ENCODE data around the gene KCNH4.

KCNH4 gene

DNA sequence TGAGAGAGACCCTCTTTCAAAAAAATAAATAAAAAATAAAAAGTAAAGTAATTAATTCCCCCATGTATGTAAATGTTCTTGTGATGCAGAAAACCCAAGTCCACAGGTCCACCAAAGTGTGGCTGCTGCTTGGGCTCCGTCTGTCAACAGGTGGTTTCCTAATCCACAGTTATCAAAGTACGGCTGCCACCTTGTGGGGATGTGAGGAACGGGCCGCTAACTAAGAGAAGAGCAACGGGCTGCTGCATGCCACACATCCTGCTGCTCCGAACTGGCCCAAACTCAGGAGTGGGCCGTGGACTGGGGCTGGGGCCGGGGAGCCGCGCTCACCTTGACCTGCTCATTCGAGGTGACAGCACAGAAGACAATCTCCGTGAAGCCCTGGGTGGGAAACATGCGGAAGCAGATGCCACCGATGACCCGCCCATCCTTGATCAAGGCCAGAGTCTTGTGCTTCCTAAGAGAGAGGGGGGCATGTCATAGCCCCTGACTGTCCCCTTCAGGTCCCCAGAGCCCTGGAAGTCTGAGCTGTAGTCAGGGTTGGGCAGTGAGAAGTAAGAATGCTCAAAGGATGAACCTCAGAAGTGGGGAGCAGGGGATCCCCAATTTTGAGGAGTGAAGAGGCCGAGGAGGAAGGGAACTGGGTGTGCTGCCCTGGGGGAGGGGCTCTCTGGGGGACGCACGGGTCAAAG, 64.1 kb downstream of the KCNH4 start:
- peak; percentile 88 for DNase-seq

DNA sequence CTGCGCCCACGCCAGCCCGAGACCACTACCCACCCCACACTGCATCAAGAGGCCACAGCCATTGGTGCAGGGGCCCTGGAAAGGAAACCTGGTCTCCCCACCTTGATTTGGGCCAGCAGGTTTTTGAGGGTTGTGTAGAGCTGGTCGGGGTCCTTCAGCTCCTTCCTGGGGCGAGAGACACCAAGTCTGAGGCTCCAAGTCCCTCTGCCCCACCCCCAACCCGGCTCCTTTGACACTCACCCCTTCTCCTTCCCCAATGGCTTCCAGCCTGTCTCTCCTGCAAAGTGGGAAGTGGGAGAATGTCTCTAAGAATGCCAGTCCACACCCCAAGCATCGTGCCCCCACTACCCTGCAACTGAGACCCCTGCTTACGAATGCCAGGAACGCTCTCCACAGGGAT, 66.8 kb downstream of the KCNH4 start:
- no peak for DNase-seq

DNA sequence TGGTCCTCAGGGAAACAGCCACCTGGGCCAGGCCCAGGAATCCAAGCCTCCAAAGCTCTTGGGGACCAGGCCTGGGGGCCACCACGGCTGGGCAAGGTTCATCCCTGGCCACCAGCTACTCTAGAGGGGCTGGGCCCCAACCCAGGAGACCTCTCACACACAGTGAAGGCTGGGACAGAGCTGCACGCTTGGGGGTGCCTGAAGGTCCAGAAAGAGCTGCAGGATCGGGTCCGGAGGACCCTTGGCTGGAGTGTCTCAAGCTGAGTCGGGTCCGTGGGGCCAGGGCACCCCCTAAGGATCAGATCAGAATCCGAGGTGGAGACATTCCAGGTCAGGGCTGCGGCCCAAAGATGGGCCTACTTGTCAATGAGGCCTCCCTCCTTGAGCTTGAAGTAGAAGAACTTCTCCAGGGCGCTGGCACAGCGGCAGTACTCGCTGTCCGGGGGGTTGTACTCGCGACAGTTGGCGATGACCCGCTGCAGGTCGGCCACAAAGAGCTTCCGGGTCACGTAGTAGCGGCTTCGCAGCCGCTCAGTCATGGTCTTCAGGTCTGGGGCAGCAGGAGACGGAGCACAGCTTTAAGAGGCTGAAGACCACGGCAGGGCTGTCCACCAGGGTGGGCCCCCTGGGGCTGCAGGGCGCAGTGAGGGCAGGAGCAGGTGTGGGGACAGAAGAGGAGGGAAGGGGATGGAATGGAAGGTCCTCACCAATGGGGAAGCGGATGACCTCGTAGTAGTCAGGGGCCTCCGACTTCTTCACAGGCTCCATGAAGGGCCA, 67.5 kb downstream of the KCNH4 start:
- no peak for DNase-seq

DNA sequence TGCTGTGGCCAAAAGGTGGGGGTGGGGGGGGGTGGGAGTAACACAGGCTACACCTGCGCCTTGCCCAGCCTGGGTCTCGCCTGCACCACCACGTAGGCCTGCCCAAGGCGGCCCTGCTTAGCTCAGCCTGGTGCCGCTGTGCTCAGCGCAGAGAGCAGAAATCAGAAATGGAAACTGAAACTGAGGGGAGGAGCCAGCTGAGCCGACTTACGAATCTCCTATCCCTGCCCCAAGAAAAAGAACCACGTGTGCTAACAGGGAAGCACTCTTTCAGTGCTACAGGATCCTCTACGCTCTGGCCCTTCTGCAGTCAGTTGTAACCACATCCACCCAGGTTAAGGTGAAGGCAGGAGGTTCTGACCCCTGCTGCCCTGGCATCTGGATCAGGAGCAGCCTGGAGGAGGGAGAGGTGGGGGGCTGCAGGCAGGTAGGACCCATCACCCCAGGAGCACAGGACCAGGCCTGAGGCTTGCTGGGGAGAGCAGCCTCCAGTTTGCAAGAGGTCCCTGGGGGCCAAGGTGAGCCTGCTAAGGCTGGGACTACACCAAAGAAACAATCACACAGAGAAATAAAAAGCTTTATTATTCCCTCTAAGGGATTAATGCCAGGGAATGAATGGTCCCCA, 68.3 kb downstream of the KCNH4 start, which contains the start of gene DHX58:
Gene DHX58, minus strand, starts transcription at position 163 of the 625 bp plus-strand sequence. CDS start 822 bp downstream, outside the sequence.
- peak; percentile 88 for DNase-seq

DNA sequence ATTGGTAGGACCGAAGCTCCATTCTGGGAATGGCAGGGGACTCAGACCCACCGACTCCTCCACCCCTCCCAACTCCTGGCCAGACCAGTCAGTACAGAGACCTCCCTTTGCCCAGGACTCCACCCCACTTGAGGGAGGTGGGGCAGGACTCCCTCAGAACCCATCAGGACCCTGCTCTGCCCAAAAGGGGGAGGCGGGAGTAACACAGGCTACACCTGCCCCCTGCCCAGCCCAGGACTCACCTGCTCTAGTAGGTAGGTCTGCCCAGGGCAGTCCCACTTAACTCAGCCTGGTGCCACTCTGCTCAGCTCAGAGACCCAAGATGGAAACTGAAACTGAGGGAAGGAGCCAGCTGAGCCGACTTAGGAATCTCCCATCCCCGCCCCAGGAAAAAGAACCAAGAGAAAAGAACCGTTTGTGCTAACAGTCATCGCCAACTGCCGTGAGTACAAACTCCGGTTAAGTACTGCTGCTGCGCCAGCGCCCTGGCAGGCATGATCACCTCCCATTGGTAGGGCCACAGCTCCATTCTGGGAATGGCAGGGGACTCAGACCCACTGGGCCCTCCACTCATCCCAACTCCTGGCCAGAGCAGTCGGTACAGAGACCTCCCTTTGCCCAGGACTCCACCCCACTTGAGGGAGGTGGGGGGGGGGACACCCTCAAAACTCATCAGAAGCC, 68.9 kb downstream of the KCNH4 start:
- peak; percentile 29 for DNase-seq

DNA sequence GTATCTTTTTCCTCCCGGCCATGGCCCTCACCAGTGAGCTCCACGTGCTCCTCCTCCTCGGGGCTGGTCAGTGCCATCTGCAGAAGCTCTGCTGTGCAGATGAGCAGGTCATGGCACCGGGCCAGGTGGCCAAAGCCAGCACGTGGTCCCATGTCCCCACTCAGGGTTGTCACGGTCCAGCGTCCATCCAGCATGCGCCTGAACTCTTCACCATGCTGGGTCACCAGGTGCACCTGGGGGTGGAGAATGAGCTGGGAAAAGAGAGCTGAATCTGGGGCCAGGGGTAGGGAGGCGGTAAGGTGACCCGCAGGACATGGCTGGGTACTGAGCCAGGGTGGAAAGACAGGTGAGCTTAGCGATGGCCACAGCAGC, 69.7 kb downstream of the KCNH4 start:
- no peak for DNase-seq

DNA sequence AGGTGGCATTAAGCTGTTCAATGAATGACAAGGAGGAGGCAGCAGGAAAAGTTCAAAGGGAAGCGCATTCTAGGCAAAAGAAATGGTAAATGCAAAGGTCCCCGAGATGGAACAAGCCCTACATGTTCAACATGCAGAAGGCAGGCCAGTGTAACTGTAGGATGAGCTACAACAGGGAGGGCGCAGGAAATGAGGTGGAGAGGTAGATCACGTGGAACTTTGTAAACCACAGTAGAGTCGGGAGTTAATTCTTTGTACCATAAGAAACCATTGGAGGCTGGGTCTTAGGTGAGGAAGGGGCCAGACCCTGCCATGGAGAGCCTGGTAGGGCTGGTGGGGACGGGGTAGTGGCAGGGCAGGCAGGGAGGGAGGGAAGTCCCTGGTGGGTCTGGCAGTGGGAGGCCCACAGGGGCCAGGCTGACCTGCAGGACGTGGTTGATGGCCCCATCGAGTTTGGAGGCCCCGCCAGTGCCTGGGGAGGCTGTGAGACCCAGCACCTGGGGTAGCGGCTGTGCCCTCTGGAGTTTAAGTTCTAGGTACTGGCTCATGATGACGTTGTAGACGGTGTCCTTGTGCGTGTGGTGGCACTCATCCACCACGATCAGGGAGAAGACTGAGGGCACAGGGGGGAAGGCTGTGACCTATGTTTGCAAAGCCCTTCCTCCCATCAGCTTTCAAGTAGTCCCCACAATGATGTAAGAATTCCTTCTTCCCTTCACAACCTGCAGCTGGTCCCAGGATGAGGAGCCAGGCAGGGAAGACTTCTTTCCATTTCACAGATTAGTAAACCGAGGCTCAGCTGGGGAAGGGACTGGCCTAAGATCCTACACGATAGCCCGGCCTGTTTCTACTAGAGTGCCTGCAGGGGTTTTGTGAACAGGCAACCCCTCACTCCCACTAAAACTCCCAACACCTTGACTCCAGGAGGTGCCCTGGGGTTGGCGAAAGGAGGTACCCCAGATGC, 70.4 kb downstream of the KCNH4 start:
- DNase-seq = no peak

DNA sequence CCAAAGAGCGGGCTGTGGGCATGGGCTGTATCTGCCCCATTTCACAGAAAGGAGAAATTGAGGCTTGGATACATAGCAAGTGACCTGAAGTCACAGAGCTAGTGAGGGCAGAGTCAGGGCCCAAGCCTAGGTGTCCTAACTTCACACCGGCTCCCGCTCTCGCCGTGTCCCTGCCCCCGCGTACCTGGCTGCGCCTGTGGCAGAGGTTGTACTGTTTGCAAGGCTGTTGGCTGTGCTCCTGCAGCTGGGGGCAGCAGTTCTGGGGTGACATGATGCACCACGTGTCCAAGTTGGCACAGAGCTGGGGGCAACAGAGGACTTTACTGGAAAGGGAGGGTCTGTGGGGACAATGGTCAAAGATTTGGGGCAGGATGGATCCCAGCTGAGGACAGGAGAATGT, 71.9 kb downstream of the KCNH4 start:
- no peak for DNase-seq

DNA sequence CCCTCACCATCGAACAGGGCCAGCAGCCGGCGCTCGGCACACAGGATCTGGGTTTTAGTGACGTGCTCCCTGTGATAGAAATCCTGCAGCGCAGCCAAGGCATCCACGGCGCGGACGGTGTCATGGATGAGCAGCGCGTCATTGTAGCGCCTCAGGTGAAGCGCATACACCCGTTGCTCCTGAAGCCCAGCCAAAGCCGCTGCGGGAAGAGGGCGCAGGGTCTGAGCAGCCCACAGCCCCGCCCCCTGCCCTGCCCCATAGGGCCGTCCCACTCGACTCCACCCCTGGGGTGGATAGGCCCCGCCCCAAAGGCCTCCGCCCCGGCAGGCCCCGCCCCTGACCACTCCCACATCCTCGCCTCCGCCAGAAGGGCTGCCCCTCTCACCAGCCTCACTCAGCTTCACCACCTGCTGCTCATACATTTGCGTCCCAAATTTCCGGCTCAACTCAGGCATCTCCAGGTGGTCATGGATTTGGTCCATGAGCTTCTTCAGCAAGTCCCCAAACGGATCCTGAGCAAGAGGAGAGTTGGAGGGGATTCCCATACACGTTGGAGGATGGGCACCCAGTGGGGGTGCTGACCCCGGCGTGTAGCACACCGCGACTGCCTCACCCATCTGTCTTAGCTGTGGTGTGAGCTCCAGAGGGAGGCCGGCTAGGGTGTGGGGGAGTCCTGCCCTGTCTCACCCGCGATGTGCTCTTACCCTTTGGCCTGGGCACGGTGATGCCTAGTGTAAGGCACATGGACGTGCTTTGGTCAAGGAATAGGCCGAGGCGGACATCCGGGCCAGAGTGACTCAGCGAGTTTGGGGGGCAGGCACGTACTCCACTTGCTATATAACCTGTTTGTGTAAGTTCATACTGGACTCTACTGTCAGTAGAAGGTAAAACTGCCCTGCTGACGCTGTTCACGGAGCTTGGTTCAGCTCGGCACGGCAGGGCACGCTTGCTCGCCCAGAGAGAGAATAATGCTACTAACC, 73.1 kb downstream of the KCNH4 start:
- DNase-seq = peak; percentile 91

DNA sequence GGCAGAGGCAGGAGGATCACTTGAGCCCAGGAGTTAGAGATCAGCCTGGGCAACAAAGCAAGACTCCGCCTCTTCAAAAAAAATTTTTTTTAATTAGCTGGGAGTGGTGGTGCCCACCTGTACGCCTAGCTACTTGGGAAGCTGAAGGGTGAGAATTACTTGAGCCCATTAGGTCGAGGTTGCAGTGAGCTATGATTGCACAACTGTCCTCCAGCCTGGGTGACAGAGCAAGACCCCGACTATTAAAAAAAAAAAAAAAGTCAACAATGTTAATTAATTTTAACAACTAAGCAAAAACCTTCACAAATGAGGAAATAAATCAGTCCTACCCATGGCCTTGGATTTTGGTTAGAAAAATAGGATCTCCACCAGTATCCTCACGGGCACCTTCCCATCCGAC, 73.8 kb downstream of the KCNH4 start:
- DNase-seq = no peak
